ENCODE results near the gene CRLF1. TPM values are rescaled to one million over a fixed set of nuclear protein-coding genes. Genes with fewer than 3 reads are reported as not detected.
"Not testable (repeated sequence)": the region's sequence is repeated elsewhere in the genome, so short reads cannot be mapped to it uniquely, and the experiment has no call there.

The CRLF1 gene
- total RNA-seq, 4 donors from 2014 or later = 41.5 to 153 (median 59.6) TPM

GRCh38 chr19:18594824-18595373 lies 11.7 kb downstream of the CRLF1 start:
- H3K4me3 ChIP-seq = peak overlapping the region; percentile 47 to 63 (median 48)

DNA sequence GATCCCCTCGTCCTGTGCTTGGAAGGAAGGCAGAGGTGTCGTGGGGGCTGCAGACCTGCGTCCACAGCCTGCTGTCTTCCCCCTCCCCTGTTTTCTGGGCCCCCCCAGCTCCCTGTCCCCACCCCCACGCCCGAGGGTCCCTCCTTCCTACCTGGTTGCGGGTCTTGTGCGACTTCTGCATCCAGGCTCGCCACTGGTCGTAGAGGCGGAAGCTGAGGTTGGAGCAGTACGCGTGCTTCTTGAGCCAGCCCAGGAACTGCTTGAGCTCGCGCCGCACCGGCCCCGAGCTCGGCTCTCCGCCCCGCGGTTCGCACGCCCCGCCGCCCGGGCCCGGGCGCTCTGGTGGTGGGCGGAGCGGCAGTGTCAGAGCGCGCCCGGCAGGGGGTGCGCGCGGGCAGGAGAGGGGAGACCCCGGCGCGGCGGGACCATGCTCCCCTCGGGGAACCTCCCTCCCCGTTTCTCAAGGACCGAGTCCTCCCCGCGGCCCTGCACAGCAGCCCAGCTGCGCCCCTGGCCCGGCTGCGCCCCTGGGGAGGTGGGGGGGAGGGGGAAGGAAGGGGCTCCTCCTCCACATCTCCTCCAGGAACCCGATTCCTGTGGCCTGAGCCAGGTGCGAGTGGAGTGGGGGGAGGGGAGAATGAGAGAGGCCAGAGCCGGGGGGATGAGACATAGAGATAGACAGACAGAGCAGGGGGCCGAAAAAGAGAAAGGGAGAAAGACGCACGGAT lies 12.3 kb downstream of the CRLF1 start:
- Histone ChIP-seq H3K36me3 (peaks cover 0 to 20% (median 8%) of the 10 kb centered on the region in 4 donors), H3K9me3 (no peaks in the 10 kb centered on the region), H3K27me3 (peaks cover 0 to 19% (median 8%) of the 10 kb centered on the region in 4 donors), H3K27ac (replicated peaks in 1 of 4) (peak overlapping the region; percentile 31 to 47 (median 35)), H3K4me3 (peak overlapping the region; percentile 47 to 63 (median 48)), H3K4me1 (peaks cover 24 to 37% (median 33%) of the 10 kb centered on the region in 4 donors)
- WGBS = 1% methylated on average over 17 of the region's 54 CpGs
- intact Hi-C loops (cut with DNase I) = loop anchor here (5.0 kb wide), 2 partner anchors 83 to 253 kb away; no protein-coding TSS in a partner anchor
- TF ChIP-seq CTCF (IDR thresholded peaks at IDR 0.05) (peak; percentile 94 to 98 (median 96)), POLR2A (IDR thresholded peaks at IDR 0.05; ENCODE audit: low read depth) (no peak), POLR2AphosphoS5 (IDR thresholded peaks at IDR 0.05) (peak; percentile 8 to 12)
- no peak for DNase-seq (ENCODE audit: extremely low spot score)

More at GRCh38 chr19:18594824-18595373, 11.7 kb downstream of the CRLF1 start:
- Histone ChIP-seq H3K27ac (replicated peaks in 1 of 4) (peak overlapping the region in 2 of 4 donors; percentile 33 to 47), H3K9me3 (no peaks in the 10 kb centered on the region), H3K4me1 (peaks cover 19 to 31% (median 26%) of the 10 kb centered on the region in 4 donors), H3K27me3 (peaks cover 0 to 25% (median 8%) of the 10 kb centered on the region in 4 donors), H3K36me3 (peaks cover 0 to 20% (median 8%) of the 10 kb centered on the region in 4 donors)
- WGBS = 26% methylated on average over 20 of the region's 26 CpGs
- DNase-seq (ENCODE audit: extremely low spot score) = no peak
- intact Hi-C loops (cut with DNase I) = loop anchor here (5.0 kb wide), 2 partner anchors 82 to 252 kb away; no protein-coding TSS in a partner anchor
- TF ChIP-seq EP300 (IDR thresholded peaks at IDR 0.05) = no peak
- no peak for TF ChIP-seq POLR2AphosphoS5 (IDR thresholded peaks at IDR 0.05)
- TF ChIP-seq CTCF (IDR thresholded peaks at IDR 0.05) = no peak
- TF ChIP-seq POLR2A (IDR thresholded peaks at IDR 0.05; ENCODE audit: low read depth) = no peak

- H3K36me3 ChIP-seq = peaks cover 0 to 20% (median 8%) of the 10 kb centered on the region in 4 donors
- H3K9me3 ChIP-seq = no peaks in the 10 kb centered on the region
- WGBS = 35% methylated on average over 11 of the region's 25 CpGs
- intact Hi-C loops (cut with DNase I) = loop anchor here (5.0 kb wide), 2 partner anchors 84 to 254 kb away; no protein-coding TSS in a partner anchor
- peaks cover 0 to 11% (median 8%) of the 10 kb centered on the region in 4 donors for H3K27me3 ChIP-seq
- peaks cover 24 to 44% (median 37%) of the 10 kb centered on the region in 4 donors for H3K4me1 ChIP-seq
- no peak for DNase-seq (ENCODE audit: extremely low spot score)
- peak overlapping the region; percentile 31 to 47 (median 35) for H3K27ac ChIP-seq (replicated peaks in 1 of 4)
- H3K4me3 ChIP-seq = peak overlapping the region; percentile 47 to 63 (median 48)
- no peak for TF ChIP-seq EP300 (IDR thresholded peaks at IDR 0.05)
- TF ChIP-seq POLR2AphosphoS5 (IDR thresholded peaks at IDR 0.05) = no peak
- TF ChIP-seq POLR2A (IDR thresholded peaks at IDR 0.05; ENCODE audit: low read depth) = no peak
- TF ChIP-seq CTCF (IDR thresholded peaks at IDR 0.05) = no peak
These were observed 13.1 kb downstream of the CRLF1 start for GRCh38 chr19:18593367-18594095.

DNA sequence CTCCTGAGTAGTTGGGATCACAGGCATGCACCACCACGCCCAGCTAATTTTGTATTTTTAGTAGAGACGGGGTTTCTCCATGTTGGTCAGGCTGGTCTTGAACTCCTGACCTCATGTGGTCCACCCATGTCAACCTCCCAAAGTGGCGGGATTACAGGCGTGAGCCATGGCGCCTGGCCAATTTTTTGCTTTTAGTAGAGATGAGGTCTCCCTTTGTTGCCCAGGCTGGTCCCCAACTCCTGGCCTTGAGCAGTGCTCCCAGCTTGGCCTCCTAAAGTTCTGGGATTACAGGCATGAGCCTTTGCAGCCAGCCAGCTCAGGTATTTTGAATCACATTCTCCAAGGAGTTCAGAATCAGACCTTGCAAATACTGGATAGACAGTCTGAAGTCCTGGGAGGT lies 13.9 kb downstream of the CRLF1 start:
- not testable (repeated sequence) for H3K9me3 ChIP-seq; H3K27ac ChIP-seq (replicated peaks in 1 of 4); DNase-seq (ENCODE audit: extremely low spot score); H3K27me3 ChIP-seq; H3K4me3 ChIP-seq
- peaks cover 30 to 52% (median 45%) of the 10 kb centered on the region in 4 donors for H3K4me1 ChIP-seq
- WGBS = 71% methylated on average over 5 of the region's 5 CpGs
- H3K36me3 ChIP-seq = peaks cover 0 to 20% (median 8%) of the 10 kb centered on the region in 4 donors
- intact Hi-C loops (cut with DNase I) = loop anchor here (5.0 kb wide), 2 partner anchors 85 to 255 kb away; no protein-coding TSS in a partner anchor

Measured in esophagus muscularis mucosa (tissue), 4 donors.